ENCODE measurements around the gene RAP1GAP.
"Not testable (repeated sequence)": the region's sequence is repeated elsewhere in the genome, so short reads cannot be mapped to it uniquely, and the experiment has no call there.

Gene RAP1GAP

DNA sequence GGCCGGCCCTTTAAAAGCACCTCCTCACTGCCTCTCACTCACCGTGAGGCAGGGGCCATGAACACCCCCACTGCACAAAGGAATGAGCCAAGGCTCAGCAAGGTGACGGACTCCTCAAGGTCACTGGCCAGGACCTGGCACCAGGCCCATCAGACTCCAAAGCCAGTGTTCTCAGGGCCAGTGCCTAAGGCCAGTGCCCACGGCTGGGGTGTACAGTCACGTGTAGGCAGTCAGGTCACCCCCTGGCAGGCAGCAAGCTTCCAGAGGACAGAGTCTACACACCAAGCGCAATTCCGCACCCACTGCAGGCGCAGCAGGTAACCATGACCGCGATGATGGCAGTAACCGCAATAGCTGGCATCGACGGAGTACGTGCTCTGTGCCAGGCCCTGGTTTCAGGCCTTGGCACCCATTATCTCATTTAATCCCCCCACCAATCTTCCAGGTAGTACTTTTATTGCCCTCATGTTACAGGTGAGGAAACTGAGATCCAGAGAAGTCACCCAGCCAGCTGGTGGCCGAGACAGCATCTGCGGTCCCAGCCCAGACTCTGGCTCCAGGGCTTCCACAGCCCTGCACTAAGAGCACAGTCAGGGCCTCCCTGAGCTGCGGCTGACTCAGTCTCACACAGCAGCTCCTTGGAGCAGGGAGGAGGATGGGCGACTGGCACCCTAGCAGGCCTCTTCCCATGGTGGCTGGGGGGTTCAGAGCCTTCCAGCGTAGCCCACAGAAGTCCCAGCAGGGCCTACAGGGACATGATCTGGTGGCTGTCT is 27.0 kb downstream of the RAP1GAP start:
- DNase-seq: no peak

DNA sequence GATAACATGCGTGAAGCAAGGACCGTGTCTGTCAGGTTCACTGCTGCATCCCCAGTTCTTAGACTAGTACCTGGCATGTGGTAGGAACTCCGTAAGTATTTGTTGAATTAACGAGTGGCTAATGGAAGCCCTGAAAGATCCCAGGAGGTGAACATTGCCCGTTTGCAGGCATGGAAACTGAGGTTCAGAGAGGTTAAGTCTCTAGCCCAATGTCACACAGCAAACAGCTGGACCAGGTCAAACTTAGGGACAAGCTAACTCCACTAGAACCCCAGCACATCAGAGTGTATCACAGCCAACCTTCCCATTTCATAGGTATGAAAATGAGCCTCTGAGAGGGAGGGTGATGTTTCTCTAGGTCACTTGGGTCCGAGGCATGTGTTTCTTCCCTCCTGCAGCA is 27.6 kb downstream of the RAP1GAP start:
- DNase-seq: no peak

DNA sequence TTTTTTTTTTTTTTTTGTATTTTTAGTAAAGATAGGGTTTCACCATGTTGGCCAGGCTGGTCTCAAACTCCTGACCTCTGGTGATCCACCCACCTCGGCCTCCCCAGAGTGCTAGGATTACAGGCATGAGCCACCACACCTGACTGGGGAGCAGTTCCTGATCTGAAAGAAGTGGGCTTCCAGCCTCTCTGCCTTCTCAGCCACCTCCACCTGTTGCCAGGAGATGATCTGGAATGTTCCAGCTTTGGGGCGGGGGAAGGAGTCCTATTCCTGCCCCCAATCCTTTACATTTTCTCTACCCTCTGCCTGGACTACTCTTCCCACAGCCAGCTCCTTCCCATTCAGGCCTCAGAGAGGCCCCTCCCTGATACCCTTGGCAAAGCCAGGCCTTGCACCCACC is 28.1 kb downstream of the RAP1GAP start:
- DNase-seq: no peak

DNA sequence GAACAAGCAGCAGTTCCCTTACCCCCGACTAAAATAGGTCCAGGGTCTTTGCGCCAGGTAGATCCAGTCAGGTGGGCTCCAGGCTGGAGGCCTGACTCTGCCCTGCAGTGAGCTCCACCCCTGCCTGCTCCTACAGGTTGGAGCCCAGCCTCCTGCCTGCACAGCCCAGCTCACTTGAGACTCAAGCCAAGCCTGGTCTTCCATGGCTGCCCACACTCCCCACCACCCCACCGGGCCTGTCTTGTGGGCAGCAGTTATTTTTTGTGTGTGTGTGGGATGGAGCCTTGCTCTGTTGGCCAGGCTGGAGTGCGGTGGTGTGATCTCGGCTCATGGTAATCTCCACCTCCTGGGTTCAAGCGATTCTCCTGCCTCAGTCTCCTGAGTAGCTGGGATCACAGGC is 28.5 kb downstream of the RAP1GAP start:
- no peak for DNase-seq

DNA sequence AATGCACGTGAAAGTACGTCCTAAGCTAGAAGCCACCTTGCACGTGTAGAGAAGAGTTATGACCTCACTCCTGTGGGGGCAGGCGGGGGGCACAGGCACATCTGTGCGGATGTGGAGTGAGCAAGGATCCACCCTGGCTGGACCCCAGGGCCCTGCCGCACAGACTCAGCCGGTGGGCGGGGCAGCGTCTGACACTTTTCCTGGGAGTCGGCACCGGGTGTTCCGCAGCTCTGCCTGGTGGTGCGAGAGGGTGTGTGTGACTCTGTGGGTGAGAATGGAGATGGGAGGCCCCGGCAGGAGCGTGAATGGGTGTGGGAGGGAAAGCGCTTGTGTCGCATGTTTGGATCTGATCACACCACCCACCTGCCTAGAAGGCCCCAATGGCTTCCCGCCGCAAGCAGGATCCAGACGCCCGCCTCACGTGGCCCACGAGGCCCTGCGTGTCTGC is 29.5 kb downstream of the RAP1GAP start:
- no peak for DNase-seq

DNA sequence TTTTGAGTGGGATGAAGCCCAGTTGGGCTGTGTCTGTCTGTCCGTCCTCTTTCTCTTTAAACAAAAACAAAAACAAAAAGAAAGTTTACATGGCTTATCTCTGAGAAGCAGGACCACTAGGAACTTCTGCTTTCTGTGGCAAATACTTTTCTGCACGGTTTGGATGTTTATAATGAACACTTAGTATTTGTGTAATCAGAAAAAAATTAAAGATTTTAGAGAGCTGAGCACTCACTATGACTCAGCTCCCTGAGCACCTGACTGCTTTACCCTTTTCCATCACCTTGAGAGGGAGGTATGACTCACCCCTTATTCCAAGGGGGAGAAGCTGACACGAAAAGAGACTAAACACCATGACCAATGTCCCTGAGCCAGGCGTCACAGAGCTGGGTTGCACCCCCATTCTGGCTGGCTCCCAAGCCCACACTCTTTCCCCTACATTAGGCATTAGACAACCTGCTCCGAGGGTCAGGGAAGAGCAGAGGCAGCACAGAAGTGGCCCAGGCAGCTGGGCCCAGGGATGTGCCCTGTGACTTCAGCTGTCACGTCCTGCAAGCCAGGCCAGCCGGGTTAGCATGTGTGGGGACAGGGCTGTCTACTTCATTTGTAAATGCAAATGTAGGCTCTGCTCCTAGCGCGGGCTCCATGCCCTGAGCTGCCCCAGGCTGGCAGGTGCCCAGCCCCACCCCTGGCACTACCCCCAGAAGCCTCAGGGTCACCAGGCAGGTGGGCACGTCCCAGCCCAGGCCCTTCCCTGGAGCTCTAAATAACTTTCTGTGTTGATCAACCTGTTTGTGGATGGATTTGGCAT is 30.4 kb downstream of the RAP1GAP start:
- DNase-seq: peak; percentile 26 to 30

DNA sequence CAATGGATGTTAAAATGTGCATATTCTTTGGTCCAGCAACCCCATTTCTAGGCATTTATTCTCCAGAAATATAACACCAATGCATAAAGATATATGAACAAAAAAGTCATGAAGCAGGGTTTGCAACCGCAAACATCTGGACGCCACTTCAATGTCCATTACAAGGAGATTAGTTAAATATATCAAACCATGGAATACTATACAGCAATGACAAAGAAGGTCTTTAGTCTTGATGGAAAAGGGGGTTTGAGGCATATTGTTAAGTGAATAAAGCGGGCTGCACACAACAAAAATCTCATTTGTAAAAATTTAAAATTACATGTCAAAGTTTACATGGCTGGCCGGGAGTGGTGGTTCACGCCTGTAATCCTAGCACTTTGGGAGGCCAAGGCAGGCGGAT is 31.6 kb downstream of the RAP1GAP start:
- DNase-seq: no peak

DNA sequence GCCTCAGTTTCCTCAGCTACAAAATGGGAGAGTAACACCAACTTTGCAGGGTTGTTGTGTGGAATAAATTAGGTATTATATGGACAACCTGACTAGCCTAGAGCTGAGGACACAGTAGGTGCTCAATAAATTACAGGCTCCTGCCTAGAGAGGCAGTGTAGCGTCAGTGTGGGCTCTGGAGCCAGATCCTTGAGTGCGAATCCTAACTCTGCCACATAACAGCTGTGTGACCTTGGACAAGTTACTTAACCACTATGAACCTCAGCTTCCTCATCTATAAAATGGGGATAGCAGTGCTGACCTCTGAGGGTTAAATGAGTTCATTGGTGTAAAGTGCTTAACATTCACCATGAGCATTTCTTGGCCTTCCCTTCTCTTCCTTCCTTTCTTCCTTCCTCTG is 33.1 kb downstream of the RAP1GAP start:
- DNase-seq: no peak

DNA sequence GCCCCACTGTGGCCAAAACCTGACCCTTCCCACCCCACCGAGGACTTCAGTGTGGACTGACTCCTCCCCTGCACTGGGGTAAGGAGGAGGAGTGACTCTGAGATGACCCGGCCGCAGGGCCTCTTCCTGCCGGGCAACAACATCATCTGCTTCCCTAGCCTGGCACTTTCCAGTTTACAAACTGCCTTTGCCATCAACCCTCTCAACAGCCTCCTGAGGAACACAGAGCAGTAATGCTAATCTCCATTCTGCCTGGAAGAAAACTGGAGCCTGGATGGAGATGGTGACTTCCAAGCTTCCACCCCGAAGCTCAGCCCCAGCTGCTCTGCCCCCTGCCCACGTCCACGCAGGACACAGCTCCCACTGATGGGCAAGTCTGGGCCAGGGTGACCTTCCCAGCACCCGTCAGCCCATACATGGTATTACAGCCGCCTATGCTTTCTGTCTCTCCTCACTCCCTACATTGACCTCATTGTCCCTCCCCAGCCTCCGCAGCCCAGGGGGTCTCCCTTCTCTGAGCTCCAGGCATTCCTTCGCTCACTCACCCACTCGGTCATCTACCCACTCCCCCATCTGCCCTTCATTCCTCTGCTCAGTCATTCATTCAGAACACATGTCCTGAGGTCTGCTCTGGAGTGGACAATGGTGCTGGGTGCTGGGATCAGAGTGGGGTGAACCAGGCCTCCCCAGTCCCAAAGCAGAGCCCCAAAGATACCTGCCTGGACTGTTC is 34.2 kb downstream of the RAP1GAP start:
- DNase-seq: no peak

DNA sequence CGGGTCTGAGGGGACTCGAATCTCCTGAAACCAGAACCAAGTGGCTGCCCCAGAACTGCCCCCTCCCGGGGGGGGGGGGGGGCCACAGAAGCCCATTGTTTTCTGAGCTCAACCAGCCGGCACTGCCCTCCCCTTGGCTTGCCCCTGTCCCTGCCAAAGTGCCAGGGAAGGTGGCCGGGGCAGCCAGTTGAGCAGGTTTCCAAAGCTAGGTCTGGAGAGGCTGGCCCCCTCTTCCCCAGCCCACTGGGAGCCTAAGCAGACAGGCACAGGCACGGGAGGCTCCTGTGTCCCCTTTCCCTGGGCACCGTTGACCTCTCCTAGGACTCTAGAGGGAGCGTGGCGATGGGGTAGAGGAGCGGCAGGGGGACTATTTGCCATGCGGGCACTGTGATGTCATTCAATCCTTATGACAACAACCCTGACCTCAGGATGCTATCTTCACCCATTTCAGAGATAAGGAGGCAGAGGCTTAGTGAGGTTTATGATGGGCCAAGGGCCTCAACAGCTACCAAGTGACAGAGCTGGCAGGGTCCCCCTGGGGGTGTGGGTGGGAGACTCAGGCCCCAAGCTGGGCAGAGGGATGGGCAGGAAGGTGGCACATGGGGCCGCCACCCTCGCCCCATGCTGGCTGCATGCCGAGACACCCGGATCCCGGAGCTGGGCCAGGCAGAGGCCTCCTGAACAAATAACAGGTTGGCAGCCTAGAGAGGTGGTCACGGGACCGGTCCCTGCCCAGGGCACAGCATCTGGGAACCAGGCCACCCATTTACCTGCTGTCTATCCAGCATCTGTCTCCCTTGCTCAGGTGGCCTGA is 35.0 kb downstream of the RAP1GAP start:
- DNase-seq: no peak

DNA sequence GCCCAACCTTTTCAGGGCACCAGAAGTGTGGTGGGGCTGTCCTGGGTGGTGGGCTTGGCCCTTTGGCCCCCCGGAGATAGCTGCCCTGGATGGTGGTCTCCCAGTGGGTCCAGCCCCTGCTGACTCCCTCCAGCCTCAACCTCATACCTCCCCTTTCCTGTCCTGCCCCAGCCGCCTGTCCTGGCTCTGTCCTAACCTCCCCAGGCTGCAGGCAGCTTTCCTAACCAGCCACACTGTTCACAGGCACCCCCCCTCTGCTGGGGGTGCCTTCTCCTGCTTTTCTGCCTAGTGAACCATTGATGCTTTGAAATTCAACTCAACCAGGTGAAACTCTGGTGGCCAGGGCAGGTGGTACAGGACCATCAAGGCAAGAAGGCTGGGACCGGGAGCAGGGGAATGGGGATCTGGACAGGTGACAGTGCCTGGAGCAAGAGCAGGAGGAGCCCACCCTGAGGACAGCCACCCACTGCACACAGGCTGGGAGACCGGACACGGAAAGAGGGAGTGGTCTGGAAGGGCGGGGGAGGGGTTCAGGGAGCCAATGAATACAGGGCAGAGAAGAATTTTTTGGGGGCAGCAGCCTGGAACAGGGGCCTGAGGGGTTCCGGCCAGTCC is 35.9 kb downstream of the RAP1GAP start:
- no peak for DNase-seq

DNA sequence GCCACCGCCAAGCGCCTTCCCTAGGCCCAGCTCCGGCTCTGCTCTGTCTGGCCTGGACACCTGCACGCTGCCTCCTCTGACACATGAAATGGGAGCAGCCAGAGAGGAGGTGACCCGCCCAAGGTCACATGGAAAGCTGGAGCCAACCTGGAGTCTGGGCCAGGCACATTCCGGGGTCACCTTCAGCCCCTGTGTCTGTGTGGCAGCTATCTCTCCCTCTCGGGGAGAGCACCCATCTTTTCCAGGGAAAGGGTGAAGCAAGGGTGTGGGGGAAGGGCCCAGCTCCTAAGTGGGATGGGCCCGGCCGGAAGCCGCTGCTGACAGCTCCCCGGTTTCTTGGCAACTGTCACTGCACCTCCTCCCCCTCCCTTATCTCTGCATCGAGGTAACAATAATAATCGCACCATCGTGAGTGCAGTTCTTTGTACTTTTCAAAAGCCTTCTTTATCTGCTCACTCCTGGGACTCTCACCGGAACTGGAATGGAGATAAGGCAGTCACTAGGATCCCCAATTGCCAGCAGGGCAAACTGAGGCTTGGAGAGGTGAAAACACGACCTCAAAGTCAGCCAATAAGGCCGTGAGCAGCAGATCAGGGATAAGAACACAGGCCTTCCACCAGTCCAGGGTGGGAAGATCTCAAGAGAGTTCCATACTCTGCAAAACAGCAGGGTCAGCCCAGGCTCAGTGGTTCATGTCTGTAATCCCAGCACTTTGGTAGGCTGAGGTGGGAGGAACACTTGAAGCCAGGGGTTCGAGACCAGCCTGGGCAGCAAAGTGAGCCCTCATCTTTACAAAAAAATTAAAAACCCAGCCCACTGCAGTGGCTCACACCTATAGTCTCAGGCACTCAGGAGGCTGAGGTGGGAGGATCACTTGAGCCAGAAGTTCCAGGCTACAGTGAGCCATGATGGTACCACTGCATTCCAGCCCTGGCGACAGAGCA is 36.9 kb downstream of the RAP1GAP start:
- DNase-seq: no peak

DNA sequence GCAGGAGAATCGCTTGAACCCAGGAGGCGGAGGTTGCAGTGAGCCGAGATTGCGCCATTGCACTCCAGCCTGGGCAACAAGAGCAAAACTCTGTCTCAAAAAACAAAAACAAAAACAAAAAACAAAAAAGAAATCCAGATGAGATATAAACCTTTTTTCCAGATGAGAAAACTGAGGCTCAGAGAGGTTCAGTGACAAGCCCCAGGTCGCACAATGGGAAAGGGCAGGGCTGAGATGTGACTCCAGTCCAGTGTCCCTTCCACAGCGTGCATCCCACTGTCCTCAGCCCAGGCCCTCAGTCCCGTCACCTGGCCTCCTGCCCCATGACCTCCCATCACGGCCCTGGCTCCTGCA is 37.6 kb downstream of the RAP1GAP start:
- DNase-seq: not testable (repeated sequence)

DNA sequence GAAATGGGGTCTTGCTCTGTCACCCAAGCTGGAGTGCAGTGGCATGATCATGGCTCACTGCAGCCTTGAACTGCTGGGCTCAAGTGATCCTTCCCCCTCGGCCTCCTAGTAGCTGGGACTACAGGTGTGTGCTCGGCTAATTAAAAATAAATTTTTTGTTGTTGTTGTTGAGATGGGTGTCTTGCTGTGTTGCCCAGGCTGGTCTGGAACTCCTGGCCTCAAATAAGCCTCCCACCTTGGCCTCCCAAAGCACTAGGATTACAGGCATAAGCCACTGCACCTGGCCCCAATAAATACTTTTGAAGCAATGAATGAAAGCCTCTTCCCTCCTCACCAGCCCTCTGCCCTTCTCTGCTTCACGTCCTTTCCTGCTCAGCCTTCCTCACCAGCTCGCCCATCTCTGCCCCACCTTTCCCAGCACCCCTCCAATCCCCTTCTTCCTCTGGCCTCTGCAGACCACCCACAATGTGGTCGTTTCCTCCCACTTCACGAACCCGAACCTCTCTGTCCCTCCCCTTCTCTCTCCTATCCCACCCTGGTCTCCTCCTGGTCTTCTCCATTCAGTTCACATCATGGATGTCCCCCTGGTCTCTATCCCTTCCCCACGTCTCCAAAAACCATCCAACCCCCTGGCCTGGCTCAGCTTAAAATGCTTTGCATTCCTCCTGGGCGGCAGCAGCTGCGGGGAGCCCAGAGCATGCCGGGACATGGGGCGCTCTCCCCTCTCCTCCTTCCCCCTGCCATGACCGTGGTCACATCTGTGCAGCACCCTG is 38.4 kb downstream of the RAP1GAP start:
- DNase-seq: no peak

DNA sequence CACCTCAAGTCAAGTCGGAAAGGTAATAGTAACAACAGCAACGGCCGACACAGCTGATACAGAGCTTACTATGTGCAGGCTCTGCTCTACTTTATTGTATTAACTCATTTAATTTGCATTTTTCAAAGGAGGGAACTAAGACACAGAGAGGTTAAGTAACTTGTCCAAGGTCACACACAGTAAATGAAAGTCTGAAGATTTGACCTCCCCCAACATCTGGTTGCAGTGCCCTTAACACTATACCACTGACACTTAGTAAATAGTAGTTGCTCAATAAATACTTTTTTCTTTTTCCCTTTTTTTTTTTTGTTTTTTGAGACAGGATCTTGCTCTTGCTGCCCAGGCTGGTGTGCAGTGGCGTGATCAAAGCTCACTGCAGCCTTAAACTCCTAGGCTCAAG is 39.2 kb downstream of the RAP1GAP start:
- no peak for DNase-seq

DNA sequence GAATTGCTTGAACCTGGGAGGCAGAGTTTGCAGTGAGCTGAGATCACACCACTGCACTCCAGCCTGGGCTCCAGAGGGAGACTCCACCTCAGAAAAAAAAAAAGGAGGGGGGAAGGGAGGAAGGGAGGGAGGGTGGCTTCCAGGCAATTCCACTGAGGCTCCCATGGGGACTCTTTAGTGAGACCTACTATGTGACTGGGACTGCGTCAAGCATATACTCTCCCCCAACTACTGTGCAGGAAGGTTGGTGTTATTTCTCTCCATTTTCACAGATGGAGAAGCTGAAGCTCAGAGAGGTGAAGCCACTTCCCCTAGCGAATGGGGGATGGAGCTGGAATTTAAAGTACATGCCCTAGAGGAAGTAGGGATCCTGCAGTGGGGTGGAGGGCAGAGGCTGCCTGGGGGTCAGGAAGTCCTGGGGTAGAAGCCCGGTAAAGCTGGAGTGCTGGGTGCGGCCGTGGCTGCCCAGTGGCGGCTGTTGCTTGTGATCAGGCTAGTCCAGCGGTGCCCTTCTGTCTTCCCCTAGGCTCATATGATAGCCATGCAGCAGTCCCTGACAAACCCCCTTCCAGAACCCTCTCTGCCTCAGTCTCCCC is 40.3 kb downstream of the RAP1GAP start:
- DNase-seq: no peak

DNA sequence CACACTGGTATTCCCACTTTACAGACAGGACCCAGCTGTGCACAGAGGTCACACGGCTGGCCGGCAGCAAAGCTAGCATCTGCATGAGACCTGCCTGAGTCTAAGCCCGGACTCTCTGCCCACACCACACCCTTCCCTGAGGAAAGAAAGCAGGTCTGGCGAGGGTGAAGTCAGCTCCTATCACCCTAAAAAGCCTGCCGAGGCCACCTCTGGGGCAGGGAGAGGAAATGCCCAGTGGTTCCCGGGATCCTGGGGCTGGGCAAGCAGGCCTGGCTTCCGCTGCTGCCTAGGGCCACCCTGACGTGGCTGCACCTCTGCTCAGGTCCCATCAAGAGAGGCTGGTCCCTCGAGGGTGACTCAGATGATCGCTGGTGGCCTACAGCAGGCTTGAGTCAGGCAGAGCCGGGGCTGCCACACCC is 42.2 kb downstream of the RAP1GAP start:
- DNase-seq: no peak

DNA sequence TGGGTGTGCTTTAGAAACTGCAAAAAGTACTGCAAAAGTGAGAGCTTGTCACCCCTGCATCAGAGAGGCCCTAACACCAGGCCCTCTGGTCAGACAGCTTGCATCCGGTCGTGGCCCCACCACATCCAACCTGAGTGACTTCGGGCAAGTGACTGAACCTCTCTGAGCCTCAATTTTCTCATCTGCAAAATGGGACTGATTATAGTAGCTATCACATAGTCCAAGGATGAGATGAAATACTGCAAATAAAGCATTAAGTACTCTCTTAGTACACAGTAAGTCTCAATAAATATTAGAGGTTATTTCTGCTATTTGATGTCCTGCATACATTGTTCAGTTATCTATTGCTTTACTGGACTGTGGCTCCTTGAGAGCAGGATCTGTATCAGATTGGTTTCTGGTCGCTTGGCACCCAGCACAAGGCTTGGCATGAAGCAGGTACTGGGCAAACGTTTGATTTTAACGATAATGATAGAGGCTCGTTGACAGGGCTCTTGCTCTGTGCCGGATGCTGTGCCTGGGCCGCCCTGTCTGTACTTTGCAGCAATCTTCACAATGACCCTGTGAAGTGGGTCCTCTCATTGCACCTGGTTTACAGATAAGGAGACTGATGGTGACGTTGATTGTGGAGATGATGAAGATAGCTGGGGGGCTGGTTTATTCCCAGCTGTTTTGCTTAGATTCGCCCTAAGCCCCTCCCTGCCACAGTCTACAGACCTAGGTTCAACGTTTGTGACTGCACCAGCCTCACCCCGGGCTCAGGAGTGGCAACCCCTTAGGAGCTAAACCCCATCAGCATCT is 43.6 kb downstream of the RAP1GAP start:
- no peak for DNase-seq

All from activated T-cell treated with anti-CD3 and anti-CD28 coated beads, Interleukin-2, amount 50 U/mL, for 48 hours (primary cell).